Activated naive CD4-positive, alpha-beta T cell treated with anti-CD3 and anti-CD28 coated beads, Interleukin-2, amount 50 U/mL, for 24 hours (primary cell): ENCODE results near the gene RAMACL.
"Not testable (repeated sequence)": the region's sequence is repeated elsewhere in the genome, so short reads cannot be mapped to it uniquely, and the experiment has no call there.

ENCODE experiments used
- H3K27ac Mint-ChIP-seq: one replicate; pipeline ENCODE4 v1.8.0; 2021; ENCODE audit warnings: mild to moderate bottlenecking, mixed read lengths
- H3K27me3 Mint-ChIP-seq: one replicate; pipeline ENCODE4 v1.8.0; 2021; ENCODE audit warnings: mixed read lengths
- H3K36me3 Mint-ChIP-seq: one replicate; pipeline ENCODE4 v1.8.0; 2021; ENCODE audit warnings: mixed read lengths
- H3K4me1 Mint-ChIP-seq: one replicate; pipeline ENCODE4 v1.8.0; 2021; ENCODE audit warnings: mixed read lengths
- H3K4me3 Mint-ChIP-seq: one replicate; pipeline ENCODE4 v1.8.0; 2021; ENCODE audit warnings: mild to moderate bottlenecking, mixed read lengths
- H3K9me3 Mint-ChIP-seq: one replicate; pipeline ENCODE4 v1.8.0; 2021; ENCODE audit warnings: mixed read lengths

Gene RAMACL

DNA sequence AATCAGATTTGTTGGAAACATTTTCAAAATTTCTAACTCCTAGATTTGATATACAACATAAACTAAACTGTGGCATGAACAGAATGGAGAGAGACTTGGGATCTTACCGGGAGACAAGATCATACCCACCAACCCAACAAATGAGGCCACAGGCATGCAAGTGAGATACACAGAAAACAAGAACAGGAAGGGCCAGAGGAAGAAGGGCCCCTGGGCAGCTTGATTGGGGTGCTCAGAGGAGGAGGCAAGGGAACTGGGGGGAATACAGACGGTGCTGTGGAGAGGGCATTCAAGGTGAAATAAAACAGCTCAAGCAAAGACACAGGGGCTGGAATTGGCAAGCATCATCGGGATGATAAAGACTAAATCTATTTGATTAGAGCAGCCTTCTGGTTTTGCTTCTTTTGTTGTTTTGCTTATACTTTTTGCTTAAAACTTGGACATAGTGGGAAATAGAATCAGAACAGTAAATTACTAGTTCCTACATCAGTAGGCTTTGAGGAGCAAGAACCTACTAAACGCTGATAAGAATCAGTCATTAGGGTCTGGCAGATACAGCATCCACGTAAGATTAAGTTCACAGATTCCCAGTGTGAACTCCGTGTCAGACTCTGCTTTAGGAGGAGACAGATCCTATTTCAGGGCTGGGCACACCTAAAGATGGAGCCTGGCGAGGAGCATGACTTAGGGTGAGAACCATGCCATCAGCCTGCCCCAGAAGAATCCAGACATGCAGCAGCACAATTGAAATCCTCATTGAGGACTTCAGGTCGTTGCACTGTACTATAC lies 3.5 kb upstream of the RAMACL start:
- Mint-ChIP-seq H3K27me3 (no peaks in the 10 kb centered on the region), H3K9me3 (no peaks in the 10 kb centered on the region), H3K27ac (no peak overlapping the region), H3K4me3 (no peak overlapping the region), H3K36me3 (no peaks in the 10 kb centered on the region), H3K4me1 (peaks cover 15% of the 10 kb centered on the region)

DNA sequence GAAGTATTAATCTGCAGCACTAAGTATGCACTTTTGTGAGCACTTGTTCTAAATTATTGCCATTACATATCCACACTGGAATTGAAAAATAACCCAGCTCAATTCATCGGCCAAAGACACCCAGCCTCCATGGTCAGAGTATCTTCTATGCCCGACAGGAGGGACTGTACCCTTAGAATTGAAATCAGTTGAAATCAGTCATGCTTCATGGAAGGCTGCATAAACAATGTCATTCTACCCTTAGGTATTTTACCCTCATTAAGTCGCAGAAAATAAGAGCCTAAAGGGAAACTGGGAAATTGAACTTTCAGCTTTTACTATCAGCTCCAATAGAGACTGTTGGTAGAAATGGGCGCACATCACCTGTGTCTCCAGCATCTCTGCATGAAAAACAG lies 2.9 kb upstream of the RAMACL start:
- Mint-ChIP-seq H3K27ac (no peak overlapping the region), H3K9me3 (no peaks in the 10 kb centered on the region), H3K27me3 (no peaks in the 10 kb centered on the region), H3K36me3 (no peaks in the 10 kb centered on the region), H3K4me1 (peaks cover 15% of the 10 kb centered on the region), H3K4me3 (no peak overlapping the region)

DNA sequence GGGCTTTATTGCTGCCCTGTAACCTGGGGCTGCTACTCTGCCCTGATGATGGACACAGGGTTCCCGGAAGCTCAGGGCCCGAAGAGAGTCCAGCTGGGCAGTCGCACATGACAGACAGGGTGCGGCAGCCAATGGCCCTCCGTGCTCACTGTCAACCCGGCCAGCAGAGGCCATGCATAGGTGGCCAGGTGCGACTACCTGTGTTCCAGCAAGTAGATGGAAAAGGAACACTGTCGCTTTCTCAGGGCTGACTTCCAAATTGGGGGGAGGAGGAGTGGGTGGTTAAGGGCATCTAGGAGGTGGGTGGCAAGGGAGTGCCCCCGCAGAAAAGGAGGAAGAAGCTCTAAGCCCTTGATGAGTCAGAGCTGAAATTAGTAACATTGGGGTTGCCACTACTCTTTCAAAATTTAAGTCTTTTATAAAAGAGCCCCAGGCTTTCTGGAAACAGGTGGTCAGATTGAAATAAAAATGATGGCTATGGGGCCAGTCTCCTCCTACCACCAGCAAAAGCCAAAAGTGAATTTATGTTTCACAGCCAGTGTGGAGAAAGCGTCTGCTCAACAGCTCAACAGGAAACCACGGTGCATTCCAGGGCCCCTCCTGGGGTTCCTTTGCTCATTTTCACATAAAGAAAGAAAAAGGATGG lies 2.3 kb upstream of the RAMACL start:
- Mint-ChIP-seq H3K4me3 (no peak overlapping the region), H3K4me1 (peaks cover 15% of the 10 kb centered on the region), H3K9me3 (no peaks in the 10 kb centered on the region), H3K36me3 (no peaks in the 10 kb centered on the region), H3K27me3 (no peaks in the 10 kb centered on the region), H3K27ac (no peak overlapping the region)

DNA sequence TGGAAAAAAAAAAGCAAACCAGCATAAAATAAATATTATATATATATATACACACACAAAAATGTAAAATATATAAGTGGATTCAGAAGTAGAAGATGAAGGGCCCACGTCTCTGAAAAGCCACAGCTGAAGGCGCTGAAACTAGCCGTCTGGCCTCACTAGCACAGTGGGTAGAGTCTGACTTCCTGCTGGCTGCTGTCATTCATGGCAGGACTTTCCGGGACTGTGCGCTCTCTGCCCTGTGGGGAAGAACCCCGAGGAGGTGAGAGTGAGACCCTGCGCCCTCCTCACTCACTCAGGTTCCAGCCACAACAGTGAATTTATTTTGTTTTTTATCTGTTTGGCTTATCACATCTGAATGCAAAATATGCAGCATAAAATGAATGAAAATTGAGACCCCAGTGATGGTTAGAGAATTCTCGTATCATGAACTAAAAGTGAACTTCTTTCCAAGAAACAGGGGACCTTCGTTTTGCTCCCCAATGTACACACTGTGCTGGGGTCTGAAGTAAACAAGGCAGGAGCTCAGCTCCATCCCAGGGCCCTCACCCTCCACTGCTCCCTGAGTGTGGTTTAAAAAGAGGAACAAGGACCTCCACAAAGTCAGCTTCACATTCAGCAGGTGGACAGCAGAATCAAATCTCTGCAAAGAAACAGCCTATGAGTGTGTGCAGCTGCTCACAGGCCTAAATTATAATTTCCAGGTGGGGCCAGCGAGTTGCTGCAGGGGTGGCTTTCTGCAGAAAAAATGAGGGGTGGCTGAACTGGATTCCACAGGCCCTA lies 1.3 kb upstream of the RAMACL start:
- Mint-ChIP-seq H3K27me3 (no peaks in the 10 kb centered on the region), H3K27ac (no peak overlapping the region), H3K9me3 (no peaks in the 10 kb centered on the region), H3K4me1 (peaks cover 15% of the 10 kb centered on the region), H3K36me3 (no peaks in the 10 kb centered on the region), H3K4me3 (no peak overlapping the region)

DNA sequence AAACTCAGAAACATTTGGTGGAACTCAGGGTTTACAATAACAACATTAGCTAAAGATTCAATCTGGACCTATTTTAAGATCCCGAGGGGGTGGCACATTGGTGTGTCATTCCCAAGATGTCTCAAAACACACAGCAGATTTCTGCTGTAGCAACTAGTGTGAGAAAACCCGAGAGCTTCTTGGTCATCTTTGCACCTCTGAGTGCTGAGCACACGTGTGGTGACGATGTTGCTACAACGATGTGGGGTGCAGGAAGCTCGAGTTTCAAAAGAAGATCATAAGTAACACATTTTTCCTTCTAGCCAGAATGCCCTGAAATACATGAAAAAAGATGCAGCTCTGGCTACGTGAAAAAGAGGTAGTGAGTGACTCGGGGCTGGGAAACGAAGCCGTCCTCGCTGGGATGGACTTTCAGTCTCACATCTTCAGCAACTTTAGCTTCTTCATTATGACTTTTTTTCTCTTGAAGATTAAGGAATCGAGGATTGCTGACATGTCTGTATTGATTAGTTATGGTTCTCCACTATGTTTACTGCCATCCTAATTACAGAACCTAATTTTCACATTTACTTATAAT lies 1.5 kb downstream of the RAMACL start:
- no peaks in the 10 kb centered on the region for H3K36me3 Mint-ChIP-seq
- H3K9me3 Mint-ChIP-seq = no peaks in the 10 kb centered on the region
- peaks cover 15% of the 10 kb centered on the region for H3K4me1 Mint-ChIP-seq
- H3K27ac Mint-ChIP-seq = no peak overlapping the region
- no peaks in the 10 kb centered on the region for H3K27me3 Mint-ChIP-seq
- H3K4me3 Mint-ChIP-seq = no peak overlapping the region

DNA sequence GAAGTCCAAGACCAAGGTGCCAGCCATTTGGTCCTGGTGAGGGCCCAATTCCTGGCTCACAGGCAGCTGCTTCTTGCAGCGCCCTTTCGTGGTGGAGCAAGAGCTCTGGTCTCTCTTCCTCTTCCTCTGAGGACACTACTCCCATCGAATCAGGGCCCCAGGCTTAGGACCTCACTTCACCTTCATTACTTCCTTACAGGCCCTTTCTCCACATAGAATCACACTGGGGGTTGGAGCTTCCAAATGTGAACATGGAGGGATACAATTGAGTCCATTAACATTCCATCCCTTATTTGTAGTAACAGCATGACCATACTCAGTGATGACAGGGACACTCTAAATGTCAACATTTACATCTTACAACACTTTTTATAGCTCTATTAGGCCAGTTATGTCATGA lies 2.3 kb downstream of the RAMACL start:
- Mint-ChIP-seq H3K36me3 (no peaks in the 10 kb centered on the region), H3K9me3 (no peaks in the 10 kb centered on the region), H3K27me3 (no peaks in the 10 kb centered on the region), H3K4me1 (peaks cover 7% of the 10 kb centered on the region), H3K27ac (no peak overlapping the region), H3K4me3 (no peak overlapping the region)

DNA sequence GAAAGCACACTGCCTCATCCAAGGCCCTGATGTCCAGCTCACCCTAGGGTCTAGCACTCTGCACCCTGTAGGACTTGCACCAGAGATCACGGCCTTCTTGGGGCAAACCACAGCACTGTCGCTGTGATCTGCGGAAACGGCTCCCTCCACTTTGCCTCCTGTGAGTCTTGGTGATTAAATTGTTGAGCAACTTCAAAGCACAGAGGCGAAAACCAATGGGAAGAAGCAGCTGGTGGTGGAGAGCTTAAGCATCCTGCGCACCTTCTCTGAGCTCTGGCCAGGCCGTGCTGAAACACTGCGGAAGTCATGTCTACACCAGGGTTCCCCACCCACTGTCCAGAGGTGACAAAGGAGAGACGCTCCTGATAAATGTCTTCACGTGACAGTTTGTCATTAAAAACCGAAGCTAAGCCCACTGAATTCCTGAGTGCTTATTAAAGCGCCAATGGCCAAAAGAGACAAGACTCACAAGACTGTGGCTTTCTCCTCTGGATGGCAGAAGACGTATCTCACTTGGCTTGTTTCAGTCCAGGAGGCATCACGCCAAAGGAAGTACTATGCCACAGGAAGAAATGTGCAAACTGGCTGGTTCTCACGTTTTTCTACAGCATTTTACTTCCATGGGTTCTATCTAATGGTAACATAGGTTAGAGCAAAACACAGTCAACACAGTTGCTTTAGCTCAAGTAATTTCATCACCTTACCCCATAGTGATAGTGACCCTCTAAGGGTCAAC lies 3.1 kb downstream of the RAMACL start:
- Mint-ChIP-seq H3K36me3 (no peaks in the 10 kb centered on the region), H3K27ac (no peak overlapping the region), H3K4me3 (no peak overlapping the region)

DNA sequence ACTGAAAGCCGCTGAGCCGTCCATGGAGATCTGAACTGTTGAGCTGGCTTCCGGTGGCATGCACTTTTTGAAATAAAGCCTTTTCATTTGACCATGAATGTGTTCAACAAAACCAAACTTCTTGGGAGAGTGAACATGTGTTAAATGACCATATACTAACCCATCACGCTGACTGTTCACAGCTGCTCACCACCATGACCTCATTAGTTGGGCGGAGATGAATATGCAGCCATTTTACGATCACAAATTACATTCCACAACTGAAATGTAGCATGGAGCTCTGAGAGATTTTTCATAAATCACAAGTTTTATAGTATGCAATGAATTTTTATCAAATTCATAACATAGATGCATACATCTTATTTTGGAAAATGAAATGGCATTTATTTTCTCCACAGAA lies 4.2 kb downstream of the RAMACL start:
- Mint-ChIP-seq H3K4me1 (no peaks in the 10 kb centered on the region), H3K27ac (no peak overlapping the region), H3K9me3 (no peaks in the 10 kb centered on the region), H3K27me3 (no peaks in the 10 kb centered on the region), H3K36me3 (peaks cover 2% of the 10 kb centered on the region), H3K4me3 (no peak overlapping the region)

More for the DNA sequence above, 3.1 kb downstream of the RAMACL start:
- Mint-ChIP-seq H3K27me3 (no peaks in the 10 kb centered on the region), H3K4me1 (no peaks in the 10 kb centered on the region), H3K9me3 (no peaks in the 10 kb centered on the region)

DNA sequence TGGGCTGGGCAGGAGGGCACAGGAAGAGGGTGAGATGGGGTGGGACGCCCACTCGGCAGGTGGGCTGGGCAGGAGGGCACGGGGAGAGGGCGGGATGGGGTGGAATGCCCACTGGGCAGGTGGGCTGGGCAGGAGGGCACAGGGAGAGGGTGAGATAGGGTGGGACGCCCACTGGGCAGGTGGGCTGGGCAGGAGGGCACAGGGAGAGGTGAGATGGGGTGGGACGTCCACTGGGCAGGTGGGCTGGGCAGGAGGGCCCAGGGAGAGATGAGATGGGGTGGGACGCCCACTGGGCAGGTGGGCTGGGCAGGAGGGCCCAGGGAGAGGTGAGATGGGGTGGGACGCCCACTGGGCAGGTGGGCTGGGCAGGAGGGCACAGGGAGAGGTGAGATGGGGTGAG lies 4.7 kb downstream of the RAMACL start:
- H3K36me3 Mint-ChIP-seq, H3K27ac Mint-ChIP-seq, H3K4me1 Mint-ChIP-seq, H3K4me3 Mint-ChIP-seq, H3K9me3 Mint-ChIP-seq, H3K27me3 Mint-ChIP-seq: not testable (repeated sequence)

DNA sequence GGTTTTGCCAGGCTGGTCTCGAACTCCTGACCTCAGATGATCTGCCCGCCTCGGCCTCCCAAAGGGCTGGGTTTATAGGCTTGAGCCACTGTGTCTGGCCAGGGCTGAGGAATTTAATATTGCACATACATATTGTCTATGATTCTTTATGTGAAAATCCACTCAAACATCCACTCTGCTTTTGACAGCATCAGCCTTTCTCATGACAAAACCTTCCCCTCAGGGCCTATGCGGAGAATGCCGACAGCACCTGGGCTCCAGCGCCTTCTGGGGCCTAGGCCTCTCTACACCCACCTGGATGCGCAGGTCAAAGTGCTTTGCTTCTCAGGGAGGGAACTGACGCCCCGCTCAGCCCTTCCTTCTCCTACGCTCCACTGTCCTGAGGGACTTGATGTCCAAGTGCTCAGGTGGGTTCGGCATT lies 5.4 kb downstream of the RAMACL start:
- H3K4me3 Mint-ChIP-seq = no peak overlapping the region
- H3K4me1 Mint-ChIP-seq = no peaks in the 10 kb centered on the region

DNA sequence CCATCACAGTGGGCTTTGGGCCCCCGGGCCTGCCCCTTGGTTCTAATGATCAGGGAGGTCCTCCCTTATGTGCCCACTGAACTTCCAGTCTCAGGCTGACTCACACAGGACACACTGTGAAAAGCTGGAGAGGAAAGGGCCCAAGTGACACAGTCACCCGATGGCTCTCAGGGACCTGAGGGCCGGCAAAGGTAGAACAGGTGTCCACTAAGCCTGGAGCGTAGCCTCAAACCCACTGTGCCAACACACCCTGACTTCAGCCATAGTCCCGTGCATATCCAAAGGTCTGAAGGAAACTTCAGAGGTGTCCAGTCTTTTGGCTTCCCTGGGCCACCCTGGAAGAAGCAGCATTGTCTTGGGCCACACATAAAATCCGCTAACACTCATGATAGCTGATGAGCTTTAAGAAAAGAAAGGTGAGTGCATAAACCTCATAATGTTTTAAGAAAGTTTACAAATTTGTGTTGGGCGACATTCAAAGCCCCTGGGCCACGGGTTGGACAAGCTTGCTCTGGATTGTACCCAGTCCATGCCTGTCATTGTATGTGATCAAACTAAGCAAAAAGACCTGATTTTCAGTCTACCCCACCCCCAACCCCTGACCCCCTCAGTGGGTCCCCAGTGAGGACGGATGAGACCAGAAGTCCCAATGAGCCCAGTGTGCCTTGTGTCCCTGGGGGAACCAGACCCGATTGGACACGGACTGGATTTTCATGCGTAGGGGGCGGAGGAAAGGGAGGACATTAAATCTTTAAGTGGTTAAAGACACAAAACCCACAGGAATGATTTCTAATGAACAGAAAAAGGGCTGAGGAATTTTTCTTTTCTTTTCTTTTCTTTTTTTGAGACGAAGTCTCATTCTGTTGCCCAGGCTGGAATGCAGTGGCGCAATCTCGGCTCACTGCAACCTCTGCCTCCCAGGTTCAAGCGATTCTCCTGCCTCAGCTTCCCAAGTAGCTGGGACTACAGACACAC lies 6.1 kb downstream of the RAMACL start:
- H3K36me3 Mint-ChIP-seq = peaks cover 6% of the 10 kb centered on the region
- H3K4me3 Mint-ChIP-seq = no peak overlapping the region
- H3K27me3 Mint-ChIP-seq = no peaks in the 10 kb centered on the region
- H3K27ac Mint-ChIP-seq = no peak overlapping the region
- H3K4me1 Mint-ChIP-seq = no peaks in the 10 kb centered on the region
- H3K9me3 Mint-ChIP-seq = no peaks in the 10 kb centered on the region

More for the DNA sequence above, 5.4 kb downstream of the RAMACL start:
- Mint-ChIP-seq H3K27ac (no peak overlapping the region), H3K36me3 (peaks cover 6% of the 10 kb centered on the region), H3K27me3 (no peaks in the 10 kb centered on the region), H3K9me3 (no peaks in the 10 kb centered on the region)

DNA sequence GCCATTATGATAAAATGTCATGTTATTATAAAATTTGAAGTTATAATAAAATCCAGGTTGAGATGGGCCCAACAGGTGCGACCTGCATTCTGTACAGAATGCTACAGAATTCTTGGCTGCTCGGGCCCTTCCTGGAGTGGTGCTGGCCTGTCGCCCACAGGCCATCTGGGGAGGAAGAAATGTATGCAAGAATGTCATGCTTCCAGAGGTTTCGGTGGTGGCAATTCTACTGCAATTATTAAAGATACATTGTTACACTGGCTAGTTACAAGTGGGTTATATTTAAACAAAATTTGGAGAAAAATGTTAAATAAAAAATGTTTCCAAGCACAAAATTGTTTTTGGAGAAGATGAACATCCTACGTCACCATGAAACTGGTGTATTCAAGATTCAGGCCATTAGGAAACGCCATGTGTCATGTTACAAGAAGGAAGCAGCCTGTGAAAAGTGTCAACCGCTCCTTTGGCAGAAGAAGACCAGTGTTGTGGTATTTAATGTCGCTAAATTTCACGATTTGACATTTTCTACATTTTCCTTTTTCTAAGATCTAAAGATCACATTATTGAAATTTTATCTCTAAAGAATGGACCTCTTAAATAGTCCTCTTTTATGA lies 7.1 kb downstream of the RAMACL start:
- Mint-ChIP-seq H3K27ac (no peak overlapping the region), H3K9me3 (peaks cover 6% of the 10 kb centered on the region), H3K36me3 (peaks cover 9% of the 10 kb centered on the region), H3K27me3 (no peaks in the 10 kb centered on the region), H3K4me1 (no peaks in the 10 kb centered on the region), H3K4me3 (no peak overlapping the region)

DNA sequence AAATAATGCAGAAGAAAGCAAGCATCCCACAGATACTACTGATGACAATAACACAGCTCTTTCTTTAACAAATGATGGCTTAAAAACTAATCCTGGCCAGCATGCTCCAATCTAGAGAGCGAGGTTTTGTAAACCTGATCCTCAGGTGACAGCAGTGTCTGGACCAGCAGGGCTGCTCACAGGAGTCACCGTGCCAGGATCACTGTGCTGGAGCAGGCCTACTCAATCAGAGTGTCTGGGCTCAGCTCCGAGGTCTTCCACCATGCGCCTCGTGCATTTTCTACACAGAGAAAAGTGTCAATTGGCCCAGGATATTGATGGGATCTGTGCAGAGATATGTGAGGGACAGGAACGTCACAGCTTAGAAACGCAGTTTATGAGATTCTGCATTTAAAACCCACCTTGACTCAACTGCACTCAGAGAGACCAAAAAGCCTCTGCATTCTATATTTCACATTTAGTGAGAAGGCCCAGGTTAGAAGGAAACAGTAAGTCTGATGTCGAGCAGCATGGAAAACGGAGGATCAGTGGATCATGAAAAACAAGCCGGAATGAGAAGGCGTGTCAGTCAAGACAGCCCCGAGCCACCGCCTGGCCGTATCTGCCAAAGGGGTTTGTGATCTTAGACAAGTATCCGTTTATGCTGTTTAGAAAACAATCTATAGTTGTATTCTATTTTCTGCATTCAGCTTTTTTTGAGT lies 7.8 kb downstream of the RAMACL start:
- Mint-ChIP-seq H3K27ac (no peak overlapping the region), H3K27me3 (no peaks in the 10 kb centered on the region), H3K9me3 (peaks cover 6% of the 10 kb centered on the region), H3K4me3 (no peak overlapping the region), H3K36me3 (peaks cover 9% of the 10 kb centered on the region), H3K4me1 (no peaks in the 10 kb centered on the region)
